Camera-type eye (tissue), 1 donor: Measurements from ENCODE around the gene BIRC2. TPM values are rescaled to one million over a fixed set of nuclear protein-coding genes. Genes with fewer than 3 reads are reported as not detected.

ENCODE experiments used
- total RNA-seq: library from RNA; depleted of rRNA; stranded (reverse); fragments of >200 nt; gene quantifications from one replicate; pipeline ENCODE4 v1.2.3, GENCODE V29; 2014

Gene BIRC2
- 90.1 TPM for total RNA-seq

GRCh38 chr11:102346748-102347461 is at the start of gene BIRC2:
Gene BIRC2 (plus strand): TSS chr11:102347214. CDS start chr11:102349855, 2,641 bp downstream.

GRCh38 chr11:102317099-102317767 is 29.8 kb upstream of the BIRC2 start, which contains the start of gene BIRC3:
Gene BIRC3 (plus strand): TSS chr11:102317484. CDS start chr11:102324510, 7,026 bp downstream.

Other genes with a start within 250 kb of the BIRC2 start
- gene YAP1, start 236.8 kb upstream of the BIRC2 start, total RNA-seq: 137 TPM
- gene BIRC3, start 29.7 kb upstream of the BIRC2 start, total RNA-seq: 4.1 TPM
- 117 TPM for gene TMEM123, start 105.6 kb downstream of the BIRC2 start, total RNA-seq
- 9.1 TPM for gene MMP7, start 183.5 kb downstream of the BIRC2 start, total RNA-seq